Left forelimb (tissue), 1 donor: Measurements from ENCODE around the gene MAK.
"Not testable (repeated sequence)": the region's sequence is repeated elsewhere in the genome, so short reads cannot be mapped to it uniquely, and the experiment has no call there.

Experiments used
- DNase-seq: peaks from one replicate; pipeline ENCODE4 v3.0.0-alpha.2; 2018; ENCODE audit warnings: low spot score

Gene MAK

DNA sequence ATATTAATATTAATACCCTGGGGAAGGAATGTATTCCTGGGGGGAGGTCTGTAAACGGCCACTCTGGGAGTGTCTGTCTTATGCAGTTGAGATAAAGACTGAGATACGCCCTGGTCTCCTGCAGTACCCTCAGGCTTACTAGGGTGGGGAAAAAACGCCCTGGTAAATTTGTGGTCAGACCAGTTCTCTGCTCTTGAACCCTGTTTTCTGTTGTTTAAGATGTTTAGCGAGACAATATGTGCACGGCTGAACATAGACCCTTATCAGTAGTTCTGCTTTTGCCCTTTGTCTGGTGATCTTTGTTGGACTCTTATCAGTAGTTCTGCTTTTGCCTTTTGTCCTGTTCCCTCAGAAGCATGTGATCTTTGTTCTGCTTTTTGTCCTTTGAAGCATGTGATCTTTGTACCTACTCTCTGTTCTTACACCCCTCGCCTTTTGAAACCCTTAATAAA is 15.5 kb upstream of the MAK start:
- DNase-seq = not testable (repeated sequence)

DNA sequence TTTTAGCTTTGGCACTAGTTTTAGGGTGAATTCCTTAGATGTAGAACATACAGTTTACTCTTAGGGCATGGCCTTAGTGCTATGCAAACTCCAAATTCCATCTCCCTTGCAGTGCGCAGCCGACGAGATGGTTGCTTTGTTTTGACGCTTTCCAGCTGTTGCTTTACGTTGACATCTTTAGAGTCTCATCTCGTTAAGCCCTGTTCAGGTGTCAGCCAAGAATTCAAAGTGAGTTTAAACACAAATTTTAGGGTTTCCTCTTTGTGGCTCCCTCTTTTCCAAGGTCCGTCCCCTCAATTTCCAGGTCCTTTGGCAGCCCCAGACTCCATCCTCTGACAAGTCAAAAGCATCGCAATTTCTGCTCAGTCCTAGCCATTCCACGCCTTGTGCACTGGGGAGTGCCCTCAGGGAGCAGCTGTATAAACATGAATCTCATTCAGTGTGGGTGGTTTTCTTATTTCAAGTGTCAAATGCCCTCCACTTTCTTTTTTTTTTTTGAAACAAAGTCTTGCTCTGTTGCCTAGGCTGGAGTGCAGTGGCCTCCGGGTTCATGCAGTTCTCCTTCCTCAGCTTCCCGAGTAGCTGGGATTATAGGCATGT is 14.1 kb upstream of the MAK start:
- no peak for DNase-seq

DNA sequence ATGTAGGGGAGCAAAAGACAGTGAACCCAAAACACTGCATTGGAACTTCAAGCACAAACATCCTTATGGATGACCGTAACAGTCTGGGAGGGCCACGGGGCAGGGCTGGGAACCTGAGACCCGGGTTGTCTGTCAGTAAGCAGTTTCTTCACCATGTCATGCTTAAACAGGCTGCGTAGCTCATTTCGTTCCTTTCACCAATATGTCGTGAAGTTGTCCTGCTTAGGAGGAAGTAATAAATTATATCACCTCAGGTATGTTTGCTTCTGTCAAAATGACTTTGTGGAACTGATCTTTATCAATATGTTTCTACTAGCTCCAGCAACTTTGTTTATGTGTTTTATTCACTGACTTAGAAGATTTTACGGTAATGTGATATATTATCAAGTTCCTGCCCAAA is 12.4 kb upstream of the MAK start:
- DNase-seq = no peak

DNA sequence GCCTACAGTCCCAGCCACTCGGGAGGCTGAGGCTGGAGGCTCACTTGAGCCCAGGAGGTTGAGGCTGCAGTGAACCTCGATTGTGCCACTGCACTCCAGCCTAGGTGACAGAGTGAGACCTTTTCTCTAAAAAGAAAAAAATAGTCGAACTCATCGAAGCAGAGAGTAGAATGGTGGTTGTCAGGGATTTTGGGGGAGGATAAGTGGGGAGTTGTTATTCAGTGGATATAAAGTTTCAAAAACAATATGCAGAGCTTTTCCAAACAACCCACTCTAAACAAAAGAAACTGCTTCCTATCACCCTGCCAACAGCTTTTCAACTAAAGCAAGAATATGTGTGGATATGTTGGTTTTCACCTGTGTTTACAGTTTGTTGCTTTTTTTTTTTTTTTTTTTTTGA is 11.6 kb upstream of the MAK start:
- no peak for DNase-seq

DNA sequence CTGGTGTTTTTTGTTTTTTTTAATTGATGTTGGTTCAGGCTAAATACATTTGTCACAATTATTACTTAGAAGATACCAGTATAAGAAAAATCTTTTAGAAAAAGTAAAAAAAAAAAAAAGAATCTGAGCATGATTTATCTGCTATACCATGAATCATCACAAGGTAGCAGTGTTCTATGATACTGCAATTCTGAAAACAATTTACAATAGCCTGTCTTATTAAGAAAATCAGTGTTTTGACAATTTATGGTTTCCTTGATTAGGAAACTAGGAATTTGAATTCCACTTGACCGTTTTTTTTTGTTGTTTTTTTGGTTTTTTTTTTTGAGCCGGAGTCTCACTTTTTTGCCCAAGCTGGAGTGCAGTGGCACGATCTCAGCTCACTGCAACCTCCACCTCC is 9.3 kb upstream of the MAK start:
- DNase-seq = no peak

DNA sequence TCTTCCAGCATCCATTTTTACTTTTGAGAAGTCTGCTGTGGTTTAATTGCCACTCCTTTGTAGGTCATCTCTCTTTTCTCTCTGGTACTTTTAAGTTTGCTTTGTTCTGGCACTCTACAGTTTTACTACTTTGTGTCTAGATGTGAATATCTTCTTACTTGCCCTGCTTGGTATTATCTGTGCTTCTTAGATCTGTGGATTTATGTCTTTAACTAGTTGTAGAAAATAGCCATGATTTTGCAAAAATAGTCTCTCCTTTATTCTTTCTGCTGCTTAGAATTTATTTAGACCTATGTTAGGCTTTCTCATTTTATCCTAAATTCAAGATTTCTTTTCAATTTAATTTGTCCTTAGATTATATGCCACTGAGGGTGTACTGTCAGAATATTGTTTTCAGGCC is 5.2 kb upstream of the MAK start:
- no peak for DNase-seq

DNA sequence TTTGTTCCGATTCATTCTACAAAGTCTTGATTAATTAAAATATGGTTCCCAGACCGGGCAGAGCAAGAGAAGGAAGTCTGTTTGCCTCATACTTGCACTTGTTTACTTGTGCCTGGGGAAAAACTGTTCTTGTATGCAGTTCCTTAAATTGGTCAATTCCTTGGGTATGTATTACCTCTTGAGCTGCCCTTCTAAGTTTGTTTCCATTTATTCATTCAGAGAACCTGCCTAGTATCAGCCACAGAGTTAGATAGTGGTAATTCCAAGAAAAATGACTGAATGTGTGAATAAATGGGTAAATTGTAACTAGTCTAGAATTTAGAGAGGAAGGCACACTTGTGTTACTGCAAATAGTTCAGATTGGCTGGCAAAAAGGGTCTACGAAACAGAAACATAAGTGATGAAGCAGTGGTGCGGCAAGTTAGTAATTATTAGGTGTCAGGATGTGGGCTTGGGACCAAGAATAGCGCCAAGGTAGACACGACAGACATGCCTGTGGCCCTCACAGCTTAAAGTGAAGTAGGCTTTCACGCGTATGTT is 525 bp upstream of the MAK start:
- DNase-seq = no peak

DNA sequence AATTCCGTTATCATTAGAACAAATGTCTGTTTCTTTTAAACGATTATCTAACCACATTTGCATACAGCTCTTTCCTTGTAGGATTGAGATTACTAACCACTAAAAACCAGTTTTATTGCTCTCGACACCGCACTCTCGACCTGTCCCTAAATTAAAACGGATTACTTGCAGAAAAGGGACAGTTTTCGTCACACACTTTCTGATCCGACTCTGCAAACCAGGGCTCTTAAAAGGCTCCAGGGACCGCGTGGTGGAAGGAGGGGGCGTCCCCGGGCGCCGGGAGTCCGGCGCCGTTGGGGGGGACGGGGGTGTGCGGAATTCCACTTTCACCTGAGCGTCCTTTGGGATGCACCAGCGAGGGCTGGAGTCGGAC is 731 bp downstream of the MAK start:
- no peak for DNase-seq

DNA sequence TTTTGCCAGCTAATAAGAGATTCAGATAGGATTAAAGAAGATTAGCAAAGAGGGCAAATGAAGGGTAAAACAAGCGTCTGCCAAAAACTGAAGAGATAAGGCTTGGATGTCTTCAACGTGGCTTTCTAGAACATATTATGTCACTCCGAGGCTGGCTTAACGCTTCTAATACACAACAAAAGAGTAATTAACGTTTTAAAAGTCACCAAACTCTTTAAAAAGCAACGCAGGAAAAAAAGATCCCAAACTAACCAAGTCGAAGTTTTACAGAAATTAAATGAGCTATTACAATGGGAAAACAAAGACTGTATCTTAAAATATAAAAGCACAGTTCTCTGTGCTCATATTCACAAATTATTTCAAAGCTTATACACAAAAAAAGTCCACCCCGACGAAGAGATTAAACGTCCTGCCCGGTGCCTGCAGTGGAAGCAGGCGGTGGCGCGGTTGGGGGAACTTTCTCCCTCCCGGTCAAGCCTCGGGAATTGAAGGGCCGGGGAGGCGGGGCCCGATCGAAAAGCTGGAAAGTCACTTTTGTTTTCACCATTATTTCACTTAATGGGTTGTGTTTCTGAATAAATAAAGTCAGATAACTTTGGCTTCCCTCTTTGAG is 1.2 kb downstream of the MAK start:
- DNase-seq = no peak

DNA sequence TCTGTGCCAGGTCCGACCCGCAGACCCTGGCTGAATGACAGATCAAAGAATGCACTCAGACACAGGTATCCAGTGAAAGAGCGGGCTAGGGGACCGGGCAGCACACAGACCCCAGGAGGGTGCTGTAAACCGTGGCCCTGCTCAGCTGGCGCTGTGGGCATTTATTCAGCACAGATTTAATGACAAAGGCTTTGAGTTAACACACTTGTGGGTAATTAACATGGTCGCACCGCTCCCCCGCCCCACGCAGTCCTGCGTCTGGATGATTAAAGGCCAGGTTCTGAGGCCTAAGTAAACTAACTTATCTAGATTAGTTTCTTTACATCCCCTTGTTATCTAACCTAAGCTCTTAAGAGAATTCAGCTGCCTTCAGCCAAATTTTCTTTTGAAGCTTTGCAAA is 3.5 kb downstream of the MAK start:
- no peak for DNase-seq

DNA sequence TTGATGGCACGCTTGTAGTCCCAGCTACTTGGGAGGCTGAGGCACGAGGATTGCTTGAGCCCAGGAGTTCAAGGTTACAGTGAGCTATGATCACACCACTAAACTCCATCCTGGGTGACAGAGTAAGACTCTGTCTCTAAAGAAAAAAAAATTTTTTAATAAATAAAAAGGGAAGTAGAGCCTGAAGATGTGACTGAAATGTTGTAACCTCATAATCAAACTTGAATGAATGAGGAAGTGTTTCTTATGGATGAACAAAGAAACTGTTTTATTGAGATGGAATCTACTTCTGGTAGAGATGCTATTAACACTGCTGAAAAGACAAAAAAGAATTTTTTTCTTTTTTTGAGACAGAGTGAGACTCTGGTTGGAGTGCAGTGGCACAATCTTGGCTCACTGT is 6.7 kb downstream of the MAK start:
- no peak for DNase-seq

DNA sequence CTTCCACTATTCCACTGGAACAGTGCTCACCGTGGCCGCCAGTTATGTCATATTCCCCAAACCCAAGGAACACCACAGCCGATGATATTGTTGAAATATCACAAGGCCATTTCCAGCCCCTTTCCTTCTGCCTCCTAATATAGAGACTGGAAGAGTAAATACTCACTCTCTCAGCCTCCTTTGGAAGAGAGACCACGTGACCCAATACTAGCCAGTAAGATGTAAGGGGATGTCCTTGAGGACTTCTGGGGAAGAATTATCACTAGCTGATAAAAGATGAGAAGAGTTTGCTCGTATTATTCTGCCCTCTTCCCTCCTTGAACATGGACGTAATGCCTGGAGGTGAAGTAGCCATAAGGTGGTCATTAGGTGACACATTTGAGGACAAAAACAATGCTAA is 13.5 kb downstream of the MAK start:
- no peak for DNase-seq

DNA sequence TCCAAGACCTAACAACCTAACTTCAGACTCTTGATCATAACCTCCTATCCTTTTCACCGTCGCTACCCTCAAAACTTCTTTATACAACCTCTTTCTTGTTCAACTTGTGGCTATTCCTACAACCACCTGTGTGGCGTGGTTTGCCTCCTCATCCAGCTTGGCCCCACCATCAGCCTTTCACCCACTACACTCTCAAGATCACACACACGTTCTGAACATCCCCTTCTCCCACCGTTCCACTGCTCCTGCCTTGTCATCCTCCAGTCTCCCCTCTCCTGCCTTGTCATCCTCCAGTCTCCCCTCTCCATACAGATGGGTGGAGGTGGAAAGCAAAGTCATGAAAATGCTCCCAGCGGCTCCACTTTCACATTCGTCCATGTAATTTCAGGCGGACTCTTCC is 14.0 kb downstream of the MAK start:
- DNase-seq = no peak

DNA sequence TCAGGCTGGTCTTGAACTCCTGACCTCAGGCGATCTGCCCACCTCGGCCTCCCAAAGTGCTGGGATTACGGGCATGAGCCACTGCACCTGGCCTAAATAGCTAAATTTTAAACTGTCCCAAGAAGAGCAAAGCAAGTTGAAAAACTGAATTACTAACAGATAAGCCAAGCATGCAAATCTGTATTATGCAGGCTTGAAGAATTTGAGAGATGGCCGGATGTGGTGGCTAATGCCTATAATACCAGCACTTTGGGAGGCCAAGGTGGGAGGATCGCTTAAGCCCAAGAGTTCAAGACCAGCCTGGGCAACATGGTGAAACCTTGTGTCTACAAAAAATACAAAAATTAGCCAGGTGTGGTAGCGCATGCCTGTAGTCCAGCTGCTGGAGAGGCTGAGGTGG is 24.2 kb downstream of the MAK start:
- not testable (repeated sequence) for DNase-seq

DNA sequence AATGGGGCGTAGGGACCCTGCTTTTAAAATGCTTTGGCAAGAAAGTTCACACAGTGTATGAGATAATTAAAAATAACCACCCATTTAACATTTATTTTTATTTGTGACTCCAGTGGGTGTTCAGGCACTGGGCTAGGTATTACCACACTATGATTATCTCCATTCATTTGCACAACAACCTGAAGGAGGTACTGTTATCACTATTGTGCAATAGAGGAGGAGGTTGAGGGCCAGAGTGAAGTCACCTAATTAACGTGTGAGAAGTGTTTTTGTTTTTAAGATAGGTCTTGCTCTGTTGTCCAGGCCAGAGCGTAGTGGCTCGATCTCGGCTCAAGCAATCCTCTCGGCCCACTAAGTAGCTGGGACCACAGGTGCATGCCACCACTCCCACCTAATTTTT is 29.2 kb downstream of the MAK start:
- DNase-seq = no peak

DNA sequence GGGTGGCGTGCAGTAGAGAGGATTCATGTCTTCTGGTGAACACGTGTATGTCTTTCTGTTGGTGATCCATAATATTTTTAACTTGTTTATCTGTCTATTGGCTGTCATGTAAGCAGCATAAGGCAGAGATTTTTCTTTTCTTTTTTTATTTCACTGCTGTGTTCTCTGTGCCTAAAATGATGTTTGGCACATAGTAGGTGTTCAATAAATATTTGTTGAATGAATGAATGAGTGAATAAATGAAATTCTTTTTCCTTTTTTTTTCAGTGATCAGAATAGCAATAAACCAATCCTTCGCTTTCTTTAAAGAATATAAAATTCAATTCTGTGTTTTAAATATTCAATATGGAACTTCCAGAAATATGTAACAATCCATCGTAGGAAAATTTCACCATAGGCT is 30.0 kb downstream of the MAK start:
- DNase-seq = no peak

DNA sequence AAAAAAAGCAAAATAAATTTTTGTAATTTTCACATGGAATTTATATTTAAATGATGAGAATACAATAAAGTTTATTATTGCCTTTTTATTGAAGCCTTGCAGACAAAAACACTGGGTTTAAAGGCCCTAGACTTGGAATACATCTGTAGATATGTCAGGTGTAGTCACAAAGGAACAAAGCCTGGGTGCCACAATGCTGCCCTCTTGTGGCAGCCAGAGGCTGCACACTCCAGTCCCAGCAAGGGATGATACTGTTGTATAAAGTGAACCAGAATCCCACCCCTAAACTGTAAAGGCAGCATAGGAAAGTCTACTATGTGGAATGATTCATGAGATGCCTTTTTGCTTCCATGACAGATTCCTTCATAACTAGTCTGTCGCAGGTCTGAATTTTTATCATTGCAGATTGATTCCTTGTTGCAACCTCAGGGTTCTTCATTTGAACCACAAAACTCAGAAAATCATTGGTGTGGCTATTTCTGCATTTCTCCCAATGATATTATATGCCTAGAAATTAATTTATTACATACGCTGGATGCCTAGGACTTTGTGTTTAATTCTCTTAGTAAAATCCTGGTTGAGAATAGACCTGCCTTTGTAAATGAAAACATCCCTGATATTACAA is 37.0 kb downstream of the MAK start:
- no peak for DNase-seq

DNA sequence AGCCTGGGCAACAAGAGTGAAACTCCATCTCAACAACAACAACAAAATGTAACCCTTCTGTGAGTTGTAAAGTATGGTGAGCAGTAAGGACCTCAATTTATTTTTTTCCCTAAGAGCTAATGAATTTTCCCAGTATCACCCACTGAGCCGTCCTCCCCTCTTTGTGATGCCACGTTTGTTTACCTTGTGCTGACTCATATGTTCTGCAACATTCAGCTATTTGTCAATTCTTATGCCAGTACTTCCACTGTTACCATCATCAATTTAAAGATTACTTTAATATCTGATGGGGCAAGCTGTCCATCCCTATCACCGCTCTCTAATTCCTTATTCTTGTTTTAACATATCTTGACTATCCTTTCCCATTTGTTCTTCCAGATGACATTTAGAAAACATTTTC is 37.5 kb downstream of the MAK start:
- no peak for DNase-seq

DNA sequence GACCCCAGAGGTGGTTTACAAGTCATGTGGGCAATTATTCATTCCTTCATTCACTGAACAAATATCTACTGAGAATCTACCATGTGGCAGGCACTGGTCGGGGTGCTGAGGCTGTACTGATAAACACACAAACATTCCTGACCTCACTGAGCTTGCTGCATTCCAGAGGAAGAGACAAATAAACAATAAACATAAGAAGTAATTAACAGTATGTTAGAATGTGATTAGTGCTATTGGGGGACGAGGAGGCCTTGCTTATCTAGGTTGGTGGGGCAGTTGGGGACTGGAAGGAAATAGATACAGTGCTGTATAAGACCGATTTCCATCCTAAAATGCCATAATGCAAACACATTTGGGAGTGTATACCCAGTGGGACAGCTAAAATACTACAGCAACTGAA is 44.1 kb downstream of the MAK start:
- DNase-seq = no peak

DNA sequence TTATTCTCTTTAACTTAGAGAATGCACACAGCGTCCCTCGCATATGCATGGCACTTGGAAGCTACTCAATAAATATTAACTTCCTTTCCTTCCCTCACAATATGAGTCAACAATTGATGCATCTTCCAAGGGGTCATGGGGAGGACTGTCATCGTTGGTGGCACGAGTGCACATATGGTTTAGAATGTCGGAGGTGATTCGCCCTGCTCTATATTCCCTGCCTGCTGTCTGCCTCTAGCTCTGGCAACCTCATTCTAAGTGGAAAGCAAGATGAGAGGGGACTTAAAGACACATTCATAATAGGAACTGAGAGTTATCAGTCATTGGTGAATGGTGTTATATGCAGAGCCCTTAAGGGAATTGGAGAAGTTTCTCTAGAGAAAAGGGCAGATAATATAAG is 44.6 kb downstream of the MAK start:
- DNase-seq = no peak

DNA sequence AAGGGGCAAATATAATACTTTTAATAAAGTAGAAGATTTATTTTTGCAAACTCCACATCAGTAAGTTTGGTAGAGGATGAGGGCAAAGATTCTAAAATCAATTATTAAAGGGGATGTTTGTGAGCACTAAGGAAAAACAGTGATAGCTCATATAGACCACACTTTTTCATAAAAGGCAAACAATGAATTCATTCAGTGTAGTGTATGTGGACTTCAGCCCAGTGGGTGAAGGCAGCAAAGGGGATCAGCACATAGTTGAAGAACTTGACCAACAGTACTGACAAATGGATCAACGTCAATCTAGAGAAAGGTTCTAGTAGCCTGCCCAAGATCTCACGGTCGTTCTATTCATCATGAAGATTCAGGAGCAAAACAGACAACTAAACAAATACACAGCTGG is 45.3 kb downstream of the MAK start:
- DNase-seq = no peak

DNA sequence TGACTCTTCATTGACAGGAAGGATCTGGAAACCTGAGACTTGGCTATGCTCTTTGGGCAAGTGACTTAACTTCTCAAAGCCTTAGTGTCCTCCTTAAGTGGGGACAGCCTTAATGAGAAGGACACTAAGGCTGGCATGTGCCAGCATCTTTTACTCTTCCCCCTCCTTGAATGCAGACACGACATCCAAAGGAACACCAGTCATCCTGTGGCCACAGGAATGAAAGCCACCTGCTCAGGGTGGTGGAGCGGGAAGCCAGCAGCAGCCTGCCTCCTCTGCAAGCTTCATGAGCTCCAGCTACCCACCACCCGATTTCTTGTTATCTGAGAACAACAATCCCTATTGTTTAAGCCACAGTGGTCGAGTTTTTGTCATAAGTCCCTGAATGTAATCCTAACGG is 46.2 kb downstream of the MAK start:
- no peak for DNase-seq

DNA sequence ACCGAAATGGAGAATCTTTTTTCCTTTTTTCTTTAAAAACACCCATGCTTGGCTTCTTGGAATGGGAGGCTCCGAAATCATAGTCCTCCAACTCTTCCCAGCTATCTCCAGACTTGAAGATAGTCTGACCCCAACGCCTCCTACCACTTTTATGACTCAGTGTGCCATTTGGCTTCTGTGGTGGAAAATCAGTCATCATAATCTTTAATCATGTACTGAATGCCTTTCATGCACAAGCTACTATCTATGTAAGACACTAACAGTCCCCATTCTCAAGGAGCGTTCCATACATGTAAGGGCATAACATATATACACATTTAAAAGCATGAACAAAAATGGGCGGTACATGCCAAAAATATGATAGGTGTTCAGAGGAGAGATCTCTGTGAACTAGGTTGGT is 46.7 kb downstream of the MAK start:
- no peak for DNase-seq

DNA sequence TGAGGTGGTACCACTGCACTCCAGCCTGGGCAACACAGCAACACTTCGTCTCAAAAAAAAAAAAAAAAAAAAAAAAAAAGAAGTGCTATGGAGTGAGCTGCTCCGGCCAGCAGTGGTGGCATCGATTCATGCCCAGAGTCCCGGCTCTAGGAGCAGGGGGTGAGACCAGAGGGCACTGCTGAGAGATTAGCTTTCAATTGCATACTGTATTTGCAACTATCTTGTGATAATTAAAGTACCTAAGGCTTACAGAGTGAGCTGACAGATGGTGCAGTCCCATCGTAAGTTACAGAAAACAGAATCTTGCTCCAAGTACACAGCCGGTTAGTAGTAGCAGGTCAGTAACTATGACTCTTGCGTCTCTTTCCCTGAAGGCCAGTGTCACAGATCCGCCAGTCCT is 59.3 kb downstream of the MAK start:
- DNase-seq = no peak
